ENCODE results near the gene HOXA9. TPM values are rescaled to one million over a fixed set of nuclear protein-coding genes. Genes with fewer than 3 reads are reported as not detected.

HOXA9 gene
- total RNA-seq, 1 experiment from 2014 or later, result 6.9 TPM

- no peak overlapping the region for H3K4me3 Mint-ChIP-seq (ENCODE audit: unreplicated experiment)
- CTCF ChIA-PET, result interaction anchor here (1.1 to 1.7 kb wide), 2 partner anchors 10 to 18 kb away, joined by 5 read pairs; partner anchors contain the start of gene HOXA5
- no TSS peak for BruUV-seq (replicated peaks)
- H3K36me3 Mint-ChIP-seq (ENCODE audit: insufficient read depth, unreplicated experiment), result peaks cover 14% of the 10 kb centered on the region
- no peaks in the 10 kb centered on the region for H3K9me3 Mint-ChIP-seq (ENCODE audit: unreplicated experiment)
- peaks cover 15% of the 10 kb centered on the region for H3K4me1 Mint-ChIP-seq (ENCODE audit: insufficient read depth, unreplicated experiment)
- POLR2A ChIA-PET, result interaction anchor here (0.8 to 1.6 kb wide), 5 partner anchors 9 to 29 kb away, joined by 3 to 5 read pairs (median 4); partner anchors contain the start of gene HOXA5
- TF ChIP-seq, protein P1, sequence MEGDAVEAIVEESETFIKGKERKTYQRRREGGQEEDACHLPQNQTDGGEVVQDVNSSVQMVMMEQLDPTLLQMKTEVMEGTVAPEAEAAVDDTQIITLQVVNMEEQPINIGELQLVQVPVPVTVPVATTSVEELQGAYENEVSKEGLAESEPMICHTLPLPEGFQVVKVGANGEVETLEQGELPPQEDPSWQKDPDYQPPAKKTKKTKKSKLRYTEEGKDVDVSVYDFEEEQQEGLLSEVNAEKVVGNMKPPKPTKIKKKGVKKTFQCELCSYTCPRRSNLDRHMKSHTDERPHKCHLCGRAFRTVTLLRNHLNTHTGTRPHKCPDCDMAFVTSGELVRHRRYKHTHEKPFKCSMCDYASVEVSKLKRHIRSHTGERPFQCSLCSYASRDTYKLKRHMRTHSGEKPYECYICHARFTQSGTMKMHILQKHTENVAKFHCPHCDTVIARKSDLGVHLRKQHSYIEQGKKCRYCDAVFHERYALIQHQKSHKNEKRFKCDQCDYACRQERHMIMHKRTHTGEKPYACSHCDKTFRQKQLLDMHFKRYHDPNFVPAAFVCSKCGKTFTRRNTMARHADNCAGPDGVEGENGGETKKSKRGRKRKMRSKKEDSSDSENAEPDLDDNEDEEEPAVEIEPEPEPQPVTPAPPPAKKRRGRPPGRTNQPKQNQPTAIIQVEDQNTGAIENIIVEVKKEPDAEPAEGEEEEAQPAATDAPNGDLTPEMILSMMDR (IDR thresholded peaks at IDR 0.05; ENCODE audit: unreplicated experiment), result no peak
- H3K27ac Mint-ChIP-seq (ENCODE audit: low read depth, unreplicated experiment), result no peak overlapping the region
- no peaks in the 10 kb centered on the region for H3K27me3 Mint-ChIP-seq (ENCODE audit: insufficient read depth, unreplicated experiment)
- no peak for DNase-seq (ENCODE audit: unreplicated experiment)
- intact Hi-C loops (cut with micrococcal nuclease), result no loop called here
Observed at GRCh38 chr7:27125986-27126394, 39.3 kb downstream of the HOXA9 start.

- Mint-ChIP-seq H3K4me3 (ENCODE audit: unreplicated experiment) (no peak overlapping the region), H3K4me1 (ENCODE audit: insufficient read depth, unreplicated experiment) (peaks cover 20% of the 10 kb centered on the region), H3K9me3 (ENCODE audit: unreplicated experiment) (no peaks in the 10 kb centered on the region), H3K36me3 (ENCODE audit: insufficient read depth, unreplicated experiment) (peaks cover 17% of the 10 kb centered on the region), H3K27ac (ENCODE audit: low read depth, unreplicated experiment) (no peak overlapping the region), H3K27me3 (ENCODE audit: insufficient read depth, unreplicated experiment) (no peaks in the 10 kb centered on the region)
- no TSS peak for BruUV-seq (replicated peaks)
- CTCF ChIA-PET, result interaction anchor here (0.9 kb wide), 1 partner anchor 442 kb away, joined by 3 read pairs; no protein-coding TSS in a partner anchor
- no peak for DNase-seq (ENCODE audit: unreplicated experiment)
- TF ChIP-seq, protein P1 (IDR thresholded peaks at IDR 0.05; ENCODE audit: unreplicated experiment), result no peak
- intact Hi-C loops (cut with micrococcal nuclease), result no loop called here
- POLR2A ChIA-PET, result interaction anchor here (0.5 to 1.6 kb wide), 4 partner anchors 8 to 262 kb away, joined by 3 to 5 read pairs (median 4); no protein-coding TSS in a partner anchor
Observed at GRCh38 chr7:27124902-27125689, 40.2 kb downstream of the HOXA9 start.

DNA sequence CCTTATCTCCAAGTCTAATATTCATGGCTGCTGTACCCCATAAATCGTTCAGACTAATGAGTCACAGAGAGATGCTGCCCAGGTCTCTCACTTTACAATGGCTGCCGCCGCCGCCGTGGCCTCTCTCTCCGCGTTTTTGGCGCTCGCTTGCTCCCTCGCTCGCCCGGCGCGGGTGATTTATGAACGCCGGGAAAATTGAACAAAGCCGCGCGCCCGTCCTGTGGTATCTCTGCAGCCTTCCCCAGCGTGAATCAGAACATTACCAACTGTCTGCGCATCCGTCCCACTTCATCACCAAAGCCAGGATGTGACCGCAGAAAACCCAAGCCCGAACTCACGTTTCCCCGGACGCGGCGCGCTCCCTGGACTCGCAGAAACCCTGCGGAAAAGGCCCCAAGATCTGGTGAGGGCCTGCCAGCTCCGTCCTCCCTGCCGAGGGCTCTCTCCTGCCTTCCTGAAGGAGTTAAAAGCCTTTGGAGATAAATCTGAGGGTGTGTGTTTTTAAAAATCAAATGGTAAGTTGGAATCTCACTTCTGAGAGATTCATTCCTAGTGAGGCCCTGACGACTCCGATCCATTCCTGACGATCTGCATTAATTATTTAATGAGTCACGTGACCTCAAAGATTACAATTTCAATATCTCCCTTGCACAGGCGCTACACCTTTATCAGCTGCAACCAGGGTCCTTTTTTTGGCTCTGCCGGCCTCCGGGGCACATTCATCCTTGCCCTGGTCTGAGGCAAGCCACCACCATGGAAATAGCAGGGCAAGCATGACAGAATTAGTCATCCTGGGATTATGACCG lies 41.0 kb downstream of the HOXA9 start:
- peak overlapping the region; percentile 29 for H3K4me3 Mint-ChIP-seq (ENCODE audit: unreplicated experiment)
- TF ChIP-seq, protein P1 (IDR thresholded peaks at IDR 0.05; ENCODE audit: unreplicated experiment), result no peak
- DNase-seq (ENCODE audit: unreplicated experiment), result no peak
- no peaks in the 10 kb centered on the region for H3K27me3 Mint-ChIP-seq (ENCODE audit: insufficient read depth, unreplicated experiment)
- POLR2A ChIA-PET, result interaction anchor here (1.5 to 12.2 kb wide), 6 partner anchors 8 to 268 kb away, joined by 5 to 395 read pairs (median 34); partner anchors contain the start of gene HOXA5
- no peak overlapping the region for H3K27ac Mint-ChIP-seq (ENCODE audit: low read depth, unreplicated experiment)
- intact Hi-C loops (cut with micrococcal nuclease), result no loop called here
- no TSS peak for BruUV-seq (replicated peaks)
- CTCF ChIA-PET, result interaction anchor here (0.9 kb wide), 1 partner anchor 441 kb away, joined by 3 read pairs; no protein-coding TSS in a partner anchor
- H3K9me3 Mint-ChIP-seq (ENCODE audit: unreplicated experiment), result no peaks in the 10 kb centered on the region
- H3K4me1 Mint-ChIP-seq (ENCODE audit: insufficient read depth, unreplicated experiment), result peaks cover 20% of the 10 kb centered on the region
- H3K36me3 Mint-ChIP-seq (ENCODE audit: insufficient read depth, unreplicated experiment), result peaks cover 23% of the 10 kb centered on the region
